GM18858 (cell line): ENCODE measurements around the gene GLT8D1.
"Not testable (repeated sequence)": the region's sequence is repeated elsewhere in the genome, so short reads cannot be mapped to it uniquely, and the experiment has no call there.

ENCODE experiments used
- ATAC-seq: cut with Tn5 transposase; IDR thresholded peaks from one replicate; pipeline ENCODE4 v1.9.1; 2021; ENCODE audit not compliant: unreplicated experiment

Gene GLT8D1

DNA sequence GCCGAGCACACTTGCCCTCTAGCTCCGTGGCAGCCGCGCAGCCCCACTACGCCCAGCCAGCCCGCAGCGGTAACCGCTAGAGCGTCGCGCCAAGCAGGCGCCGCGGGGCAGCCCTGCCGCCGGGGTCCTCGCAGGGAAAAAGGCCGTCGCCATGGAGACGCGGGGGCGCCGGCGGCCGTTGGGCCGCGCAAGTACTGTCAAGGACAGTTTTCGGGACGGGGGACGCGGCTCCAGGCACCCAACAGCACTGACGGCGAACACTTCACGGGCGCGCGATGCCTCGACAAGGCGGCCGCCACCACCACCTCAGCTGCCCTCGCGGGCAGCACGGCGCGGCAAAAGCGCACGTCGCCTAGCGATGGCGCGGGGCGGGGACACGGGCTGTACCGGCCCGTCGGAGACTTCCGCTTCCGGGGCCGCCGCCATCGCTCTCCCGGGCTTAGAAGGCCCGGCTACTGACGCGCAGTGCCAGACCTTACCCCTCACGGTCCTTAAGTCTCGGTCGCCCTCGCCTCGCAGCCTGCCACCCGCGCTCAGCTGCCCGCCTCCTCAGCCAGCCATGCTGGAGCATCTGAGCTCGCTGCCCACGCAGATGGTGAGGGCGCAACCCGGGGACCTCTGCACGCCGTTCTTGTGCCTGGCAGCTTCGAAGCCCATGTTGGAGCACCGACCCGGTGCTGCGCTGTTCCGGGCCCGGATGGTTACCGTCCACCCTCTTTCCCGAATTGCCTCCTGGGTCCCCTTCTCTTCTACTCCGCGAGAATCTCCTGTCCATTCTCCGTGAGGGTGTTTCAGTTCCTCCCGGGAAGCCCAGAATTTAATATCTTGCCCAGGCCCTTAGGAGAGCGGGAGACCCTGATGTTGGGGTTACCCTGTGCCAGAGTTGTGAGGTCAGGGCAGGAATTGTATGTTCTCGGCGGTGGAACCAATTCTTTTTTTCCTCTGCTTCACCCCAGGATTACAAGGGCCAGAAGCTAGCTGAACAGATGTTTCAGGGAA lies at the start of gene GLT8D1, which contains the start of gene SPCS1:
Gene GLT8D1, minus strand, starts transcription at position 104 of the 999 bp plus-strand sequence. CDS start 5,331 bp downstream, outside the sequence.
Gene SPCS1, plus strand, starts transcription at position 419 of the 999 bp plus-strand sequence. Its CDS starts 141 bp downstream, at position 560.
- peak; percentile 65 for ATAC-seq

- no peak for ATAC-seq
These were observed 48.8 kb upstream of the GLT8D1 start for GRCh38 chr3:52754373-52754772.

GRCh38 chr3:52752045-52752660 lies 46.6 kb upstream of the GLT8D1 start:
- no peak for ATAC-seq

- ATAC-seq: no peak
These were observed 38.1 kb upstream of the GLT8D1 start for GRCh38 chr3:52743721-52744120.

- no peak for ATAC-seq
These were observed 37.6 kb upstream of the GLT8D1 start for GRCh38 chr3:52743152-52743551.

- no peak for ATAC-seq
These were observed 36.9 kb upstream of the GLT8D1 start for GRCh38 chr3:52742418-52743041.

- no peak for ATAC-seq
These were observed 34.1 kb upstream of the GLT8D1 start for GRCh38 chr3:52739730-52740129.

DNA sequence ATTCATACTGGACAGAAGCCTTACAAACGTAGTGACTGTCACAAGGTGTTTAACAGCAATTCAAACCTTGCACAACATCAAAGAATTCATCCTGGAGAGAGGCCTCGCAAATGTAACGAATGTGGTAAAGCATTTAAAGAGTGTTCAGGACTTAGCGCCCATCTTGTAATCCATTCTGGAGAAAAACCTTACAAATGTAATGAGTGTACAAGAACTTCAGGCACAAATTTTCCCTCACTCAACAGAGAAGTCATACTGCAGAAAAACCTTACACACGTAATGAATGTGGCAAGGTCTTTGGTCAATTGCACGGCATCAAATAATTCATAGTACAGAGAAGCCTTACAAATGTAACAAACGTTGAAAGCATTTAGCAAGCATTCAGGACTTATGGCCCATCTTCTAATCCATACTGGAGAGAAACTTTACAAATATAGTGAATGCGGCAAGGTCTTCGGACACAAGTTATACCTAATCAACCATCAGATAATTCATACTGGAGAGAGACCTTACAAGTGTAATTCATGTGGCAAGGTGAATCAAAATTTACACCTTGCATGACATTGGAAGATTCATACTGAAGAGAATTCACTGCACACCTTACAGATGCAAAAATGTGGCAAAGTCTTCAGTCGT lies 27.8 kb upstream of the GLT8D1 start:
- no peak for ATAC-seq

DNA sequence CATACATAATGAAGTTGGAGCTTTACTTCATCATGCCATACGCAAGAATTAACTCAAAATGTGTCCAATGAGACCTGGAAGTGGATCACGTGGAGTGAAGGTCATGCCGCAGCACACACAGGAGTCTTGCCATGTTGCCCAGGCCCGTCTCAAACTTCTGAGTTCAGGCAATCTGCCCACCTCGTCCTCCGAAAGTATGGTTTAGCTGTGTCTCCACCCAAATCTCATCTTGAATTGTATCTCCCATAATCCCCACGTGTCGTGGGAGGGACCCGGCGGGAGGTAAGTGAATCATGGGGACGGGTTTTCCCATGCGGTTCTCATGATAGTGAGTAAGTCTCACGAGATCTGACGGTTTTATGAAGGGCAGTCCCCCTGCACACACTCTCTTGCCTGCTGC lies 26.0 kb upstream of the GLT8D1 start:
- ATAC-seq: no peak

GRCh38 chr3:52730681-52731080 lies 25.1 kb upstream of the GLT8D1 start:
- ATAC-seq: no peak

- ATAC-seq: not testable (repeated sequence)
These were observed 23.2 kb upstream of the GLT8D1 start for GRCh38 chr3:52728753-52729152.

GRCh38 chr3:52724511-52724910 lies 18.9 kb upstream of the GLT8D1 start:
- no peak for ATAC-seq

DNA sequence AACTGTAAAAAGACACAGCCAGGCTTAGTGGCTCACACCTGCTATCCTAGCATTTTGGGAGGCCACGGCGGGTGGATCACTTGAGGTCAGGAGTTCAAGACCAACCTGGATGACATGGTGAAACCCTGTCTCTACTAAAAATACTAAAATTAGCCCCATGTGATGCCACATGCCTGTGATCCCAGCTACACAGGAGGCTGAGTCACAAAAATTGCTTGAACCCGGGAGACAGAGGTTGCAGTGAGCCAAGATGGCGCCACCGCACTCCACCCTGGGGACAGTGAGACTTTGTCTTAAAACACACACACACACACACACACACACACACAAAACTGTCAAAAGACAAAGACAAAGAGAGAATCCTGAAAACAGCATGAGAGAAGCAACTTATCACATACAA lies 18.3 kb upstream of the GLT8D1 start:
- ATAC-seq: no peak

DNA sequence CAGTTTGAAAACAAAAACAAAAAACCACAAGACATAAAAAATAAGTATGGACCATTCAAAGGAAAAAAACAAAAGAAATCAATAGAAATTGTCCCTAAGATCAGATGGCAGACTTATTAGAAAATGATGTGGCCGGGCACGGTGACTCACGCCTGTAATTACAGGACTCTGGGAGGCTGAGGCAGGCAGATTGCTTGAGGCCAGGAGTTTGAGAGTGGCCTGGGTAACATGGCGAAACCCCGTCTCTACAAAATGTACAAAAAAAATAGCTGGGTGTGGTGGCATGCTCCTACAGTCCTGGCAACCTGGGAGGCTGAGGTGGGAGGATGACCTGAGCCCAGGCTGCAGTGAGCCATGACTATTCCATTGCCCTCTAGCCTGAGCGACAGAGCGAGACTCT lies 16.9 kb upstream of the GLT8D1 start:
- no peak for ATAC-seq

DNA sequence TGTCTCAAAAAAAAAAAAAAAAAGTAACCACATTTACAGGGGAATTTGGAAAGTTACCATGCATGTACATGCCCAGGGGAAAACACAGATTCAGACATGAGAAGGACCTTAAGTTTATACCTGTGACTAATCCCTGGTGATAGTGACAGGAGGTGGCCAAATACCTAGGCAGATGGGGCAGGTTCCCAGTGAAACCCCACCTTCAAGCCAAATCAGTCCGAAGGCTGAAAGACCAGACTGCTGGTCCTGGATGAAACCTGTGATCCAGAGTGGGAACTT lies 16.1 kb upstream of the GLT8D1 start:
- no peak for ATAC-seq

DNA sequence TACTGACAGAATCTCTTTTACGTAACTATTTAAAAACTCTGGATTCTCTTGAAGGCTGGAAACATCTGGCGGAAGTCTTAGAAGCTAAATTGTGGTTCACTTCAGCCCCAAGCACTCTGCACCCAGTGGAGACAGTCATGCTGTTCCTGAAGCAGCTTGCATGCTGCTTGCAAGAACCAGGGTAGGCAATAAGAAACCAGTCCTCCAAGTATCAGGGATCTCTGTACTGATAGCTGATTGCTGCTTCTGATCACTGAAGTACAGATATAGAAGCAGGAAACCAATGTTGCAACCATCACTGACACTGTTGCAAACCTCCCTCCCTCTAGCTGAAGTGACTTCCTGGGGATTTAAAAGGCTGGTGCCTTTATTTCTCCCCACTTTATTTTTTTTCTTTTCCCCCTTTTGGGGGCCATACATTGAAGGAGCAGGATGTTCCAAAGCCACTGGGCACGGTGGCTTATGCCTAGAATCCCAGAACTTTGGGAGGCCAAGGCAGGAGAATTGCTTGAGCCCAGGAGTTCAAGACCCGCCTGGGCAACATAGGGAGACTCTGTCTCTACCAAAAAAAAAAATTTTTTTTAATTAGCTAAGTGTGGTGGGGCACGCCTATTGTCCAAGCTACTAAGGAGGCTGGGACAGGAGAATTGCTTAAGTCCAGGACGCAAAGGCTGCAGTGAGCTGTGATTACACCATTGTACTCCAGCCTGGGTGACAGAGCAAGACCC lies 15.6 kb upstream of the GLT8D1 start:
- no peak for ATAC-seq

- no peak for ATAC-seq
These were observed 14.0 kb upstream of the GLT8D1 start for GRCh38 chr3:52719618-52720017.

DNA sequence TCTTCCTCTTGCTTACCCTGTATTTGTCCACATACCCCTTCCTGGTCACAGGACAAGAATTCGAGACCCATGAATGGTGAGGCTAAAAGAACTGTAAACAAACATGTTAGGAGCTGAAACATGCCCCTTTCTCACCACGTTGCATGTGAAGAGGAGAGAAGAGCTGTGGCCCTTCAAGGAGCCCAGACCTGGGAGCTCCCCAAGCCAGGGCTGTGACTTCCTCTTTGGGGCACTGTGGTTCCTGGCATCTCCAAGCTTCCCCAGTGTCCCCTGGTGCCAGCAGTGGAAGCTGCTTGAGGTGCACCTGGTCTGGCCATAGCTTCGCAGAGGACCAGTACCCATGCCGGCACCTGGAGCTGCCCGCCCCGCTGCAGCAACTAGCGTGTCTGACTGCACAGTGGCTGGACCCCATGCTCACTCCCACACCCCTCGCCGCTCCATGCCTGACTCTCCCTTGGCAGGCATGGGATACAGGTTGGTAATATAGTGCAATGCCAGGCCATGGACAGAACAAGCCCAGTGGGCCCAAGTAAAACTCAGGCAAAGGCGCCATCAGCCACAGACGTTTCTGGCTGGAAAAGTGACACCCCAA lies 10.2 kb upstream of the GLT8D1 start:
- no peak for ATAC-seq

GRCh38 chr3:52714335-52715302 lies 9.0 kb upstream of the GLT8D1 start:
- ATAC-seq: no peak
